Caco-2 (cell line): ENCODE data around the gene PTPN3. TPM values are rescaled to one million over a fixed set of nuclear protein-coding genes. Genes with fewer than 3 reads are reported as not detected.

Experiments used
- BruUV-seq: library from RNA; stranded (reverse); fragments of 400-500 nt; replicated peaks from 2 replicates; lab custom pipeline; 2021; lab: Mats Ljungman, UMichigan
- CTCF ChIA-PET: fragments of 300-600 bp; sonication (Branson Sonifier 250); formaldehyde crosslinking; loops from one replicate; lab custom pipeline; 2022; ENCODE audit warnings: antibody characterized with exemption; lab: Charles Lee
- POLR2A ChIA-PET: fragments of 300-600 bp; sonication (Branson Sonifier 250); formaldehyde crosslinking; loops from one replicate; lab custom pipeline; 2022; ENCODE audit warnings: antibody characterized with exemption; lab: Charles Lee
- DNase-seq, 2 experiments: peaks; one replicate each; pipeline versions ENCODE4 v3.0.0 to v3.0.0-alpha.2; 2020 to 2022
- H3K27me3 ChIP-seq: replicated peaks from 2 replicates; pipeline ENCODE4 v1.6.0; 2011; ENCODE audit warnings: low read length; ENCODE audit not compliant: control insufficient read depth, insufficient read depth
- H3K36me3 ChIP-seq: 2 replicates; pipeline ENCODE4 v1.5.1; 2011; ENCODE audit warnings: low read length; ENCODE audit not compliant: control insufficient read depth, insufficient read depth
- H3K4me1 ChIP-seq: fragments of 250-450 bp; sonication (Bioruptor Pico); 2 replicates; pipeline ENCODE4 v1.5.1; 2020; ENCODE audit warnings: mild to moderate bottlenecking
- H3K4me3 ChIP-seq: 2 replicates; pipeline ENCODE4 v1.5.1; 2011; ENCODE audit warnings: low read depth, mild to moderate bottlenecking, control low read depth, low read length
- H3K9me3 ChIP-seq: fragments of 250-450 bp; sonication (Bioruptor Pico); 2 replicates; pipeline ENCODE4 v1.5.1; 2020; ENCODE audit warnings: mild to moderate bottlenecking, moderate library complexity
- H3K27ac Mint-ChIP-seq: one replicate; pipeline ENCODE4 v1.8.0; 2022; ENCODE audit warnings: mixed read lengths; ENCODE audit not compliant: unreplicated experiment
- H3K27me3 Mint-ChIP-seq: one replicate; pipeline ENCODE4 v1.8.0; 2022; ENCODE audit warnings: mixed read lengths; ENCODE audit not compliant: insufficient read depth, unreplicated experiment
- H3K36me3 Mint-ChIP-seq: one replicate; pipeline ENCODE4 v1.8.0; 2022; ENCODE audit warnings: mild to moderate bottlenecking, mixed read lengths; ENCODE audit not compliant: insufficient read depth, unreplicated experiment
- H3K4me1 Mint-ChIP-seq: one replicate; pipeline ENCODE4 v1.8.0; 2022; ENCODE audit warnings: low read depth, mixed read lengths; ENCODE audit not compliant: unreplicated experiment
- H3K4me3 Mint-ChIP-seq: one replicate; pipeline ENCODE4 v1.8.0; 2022; ENCODE audit warnings: mild to moderate bottlenecking, moderate library complexity, mixed read lengths; ENCODE audit not compliant: unreplicated experiment
- H3K9me3 Mint-ChIP-seq: one replicate; pipeline ENCODE4 v1.8.0; 2022; ENCODE audit warnings: mixed read lengths; ENCODE audit not compliant: unreplicated experiment
- CTCF ChIP-seq, 2 experiments: fragments of 200-600 bp in 1 of 2; IDR thresholded peaks; 1 replicate in 1 of 2; 2 replicates in 1 of 2; pipeline versions ENCODE4 v1.5.1 to v1.8.0; 2011 to 2022; ENCODE audit warnings: antibody characterized with exemption in 1 of 2, control low read depth in 1 of 2, inconsistent platforms in 1 of 2, low read depth in 1 of 2, low read length in 1 of 2, mild to moderate bottlenecking in 1 of 2, moderate library complexity in 1 of 2; ENCODE audit not compliant: insufficient read depth in 1 of 2, severe bottlenecking in 1 of 2, unreplicated experiment in 1 of 2
- intact Hi-C: fragments of 100-400 bp; cut with micrococcal nuclease; formaldehyde crosslinking; loops from one replicate; pipeline ENCODE4 v1.10.0; 2022; ENCODE audit not compliant: unreplicated experiment
- total RNA-seq: library from RNA; stranded (reverse); gene quantifications from 2 replicates; pipeline ENCODE4 v1.2.3, GENCODE V29; 2022

Gene PTPN3
- total RNA-seq, 1 experiment from 2014 or later = 12.4 TPM

DNA sequence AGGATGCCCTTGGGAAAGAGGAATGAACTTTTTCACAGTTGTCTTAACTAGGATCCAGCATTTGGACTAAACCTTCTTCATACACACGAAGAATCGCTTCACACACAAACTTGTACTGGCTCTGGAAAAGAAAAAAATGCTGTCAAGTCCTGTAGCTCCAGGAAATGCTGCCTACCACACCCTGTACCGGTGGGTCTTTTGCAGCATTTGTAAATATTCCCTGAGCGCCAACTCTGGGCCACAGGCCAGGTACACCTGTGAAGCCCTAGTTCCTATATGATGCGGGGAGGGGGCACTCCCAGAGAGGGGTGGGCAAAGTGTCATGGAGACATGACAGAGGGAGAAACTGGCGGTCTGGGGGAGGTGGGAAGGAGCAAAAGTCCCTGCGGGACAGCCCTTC, 118.6 kb downstream of the PTPN3 start:
- Mint-ChIP-seq H3K4me3 (no peak overlapping the region), H3K36me3 (peaks cover 7% of the 10 kb centered on the region), H3K27ac (no peak overlapping the region), H3K27me3 (no peaks in the 10 kb centered on the region), H3K9me3 (no peaks in the 10 kb centered on the region), H3K4me1 (no peaks in the 10 kb centered on the region)
- CTCF ChIA-PET = no interaction called here
- intact Hi-C loops = no loop called here
- H3K4me3 ChIP-seq = no peak overlapping the region
- BruUV-seq = no TSS peak
- no peaks in the 10 kb centered on the region for H3K27me3 ChIP-seq
- H3K4me1 ChIP-seq = no peaks in the 10 kb centered on the region
- no peaks in the 10 kb centered on the region for H3K9me3 ChIP-seq
- TF ChIP-seq CTCF (IDR thresholded peaks at IDR 0.05; ENCODE audit: insufficient read depth in 1 of 2, low read depth in 1 of 2, low read length in 1 of 2, severe bottlenecking in 1 of 2, unreplicated experiment in 1 of 2) = no peak
- DNase-seq = no peak
- POLR2A ChIA-PET = no interaction called here
- no peaks in the 10 kb centered on the region; the same call in 1 of the 2 replicates for H3K36me3 ChIP-seq

- no peaks in the 10 kb centered on the region for H3K9me3 ChIP-seq
- no peak for TF ChIP-seq CTCF (IDR thresholded peaks at IDR 0.05; ENCODE audit: insufficient read depth in 1 of 2, low read depth in 1 of 2, low read length in 1 of 2, severe bottlenecking in 1 of 2, unreplicated experiment in 1 of 2)
- Mint-ChIP-seq H3K4me1 (no peaks in the 10 kb centered on the region), H3K4me3 (no peak overlapping the region), H3K27ac (no peak overlapping the region), H3K9me3 (no peaks in the 10 kb centered on the region), H3K36me3 (peaks cover 7% of the 10 kb centered on the region), H3K27me3 (no peaks in the 10 kb centered on the region)
- H3K4me1 ChIP-seq = no peaks in the 10 kb centered on the region
- no TSS peak for BruUV-seq
- CTCF ChIA-PET = no interaction called here
- DNase-seq = no peak
- intact Hi-C loops = no loop called here
- no peaks in the 10 kb centered on the region for H3K27me3 ChIP-seq
- POLR2A ChIA-PET = no interaction called here
- no peaks in the 10 kb centered on the region; the same call in 1 of the 2 replicates for H3K36me3 ChIP-seq
- H3K4me3 ChIP-seq = no peak overlapping the region
Observed at GRCh38 chr9:109378316-109378715, 119.8 kb downstream of the PTPN3 start.

DNA sequence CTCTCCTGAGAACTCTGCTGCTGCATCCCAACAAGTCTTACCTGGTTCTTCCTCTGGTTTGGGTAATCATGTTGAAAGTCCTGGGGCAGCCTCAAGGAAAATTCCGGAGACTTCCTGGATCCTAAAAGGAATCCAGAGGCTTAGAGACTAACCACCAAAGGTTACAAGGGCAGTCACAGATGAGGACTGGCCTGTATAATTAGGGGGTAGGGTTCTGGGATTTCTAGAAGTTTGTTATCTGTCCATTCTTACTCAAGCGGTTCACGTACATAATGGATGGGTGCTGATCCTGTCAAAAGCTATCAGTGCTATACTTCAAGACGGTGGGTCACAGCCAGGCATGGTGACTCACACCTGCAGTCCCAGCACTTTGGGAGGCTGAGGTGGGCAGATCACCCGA, 125.9 kb downstream of the PTPN3 start:
- POLR2A ChIA-PET = no interaction called here

More for the DNA sequence above, 125.9 kb downstream of the PTPN3 start:
- Histone ChIP-seq H3K4me1 (no peaks in the 10 kb centered on the region), H3K9me3 (no peaks in the 10 kb centered on the region), H3K27me3 (no peaks in the 10 kb centered on the region), H3K36me3 (no peaks in the 10 kb centered on the region; the same call in 1 of the 2 replicates), H3K4me3 (no peak overlapping the region)
- Mint-ChIP-seq H3K36me3 (peaks cover 7% of the 10 kb centered on the region), H3K27ac (no peak overlapping the region), H3K9me3 (no peaks in the 10 kb centered on the region), H3K4me3 (no peak overlapping the region), H3K4me1 (no peaks in the 10 kb centered on the region), H3K27me3 (no peaks in the 10 kb centered on the region)
- intact Hi-C loops = no loop called here
- DNase-seq = peak in 1 of 2 experiments; percentile 52
- CTCF ChIA-PET = interaction anchor here (0.7 kb wide), 1 partner anchor 325 kb away, joined by 4 read pairs; no protein-coding TSS in a partner anchor
- no peak for TF ChIP-seq CTCF (IDR thresholded peaks at IDR 0.05; ENCODE audit: insufficient read depth in 1 of 2, low read depth in 1 of 2, low read length in 1 of 2, severe bottlenecking in 1 of 2, unreplicated experiment in 1 of 2)
- no TSS peak for BruUV-seq
